ENCODE measurements around the gene MRNIP.

MRNIP gene

DNA sequence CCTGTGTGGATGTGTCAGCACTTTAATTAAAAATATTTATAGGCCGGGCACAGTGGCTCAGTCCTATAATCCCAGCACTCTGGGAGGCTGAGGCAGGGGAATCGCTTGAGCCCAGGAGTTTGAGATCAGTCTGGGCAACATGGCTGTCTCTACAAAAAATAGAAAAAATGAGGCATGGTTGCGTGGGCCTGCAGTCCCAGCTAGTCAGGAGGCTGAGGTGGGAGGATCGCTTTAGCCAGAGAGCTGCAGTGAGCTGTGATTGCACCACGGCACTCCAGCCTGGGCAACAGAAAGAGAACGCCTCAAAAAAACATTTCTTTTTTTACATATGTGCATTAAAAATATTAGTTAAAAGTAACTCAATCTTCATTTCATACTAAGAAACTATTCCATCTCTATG is 42.8 kb upstream of the MRNIP start:
- Histone ChIP-seq H3K36me3 (ENCODE audit: control insufficient read depth in 5 of 5, insufficient read depth in 5 of 5, low read length in 5 of 5) (peaks cover 7 to 63% (median 43%) of the 10 kb centered on the region in 5 donors), H3K9ac (ENCODE audit: low read length in 5 of 5) (peak overlapping the region in 1 of 5 donors; percentile 28)

DNA sequence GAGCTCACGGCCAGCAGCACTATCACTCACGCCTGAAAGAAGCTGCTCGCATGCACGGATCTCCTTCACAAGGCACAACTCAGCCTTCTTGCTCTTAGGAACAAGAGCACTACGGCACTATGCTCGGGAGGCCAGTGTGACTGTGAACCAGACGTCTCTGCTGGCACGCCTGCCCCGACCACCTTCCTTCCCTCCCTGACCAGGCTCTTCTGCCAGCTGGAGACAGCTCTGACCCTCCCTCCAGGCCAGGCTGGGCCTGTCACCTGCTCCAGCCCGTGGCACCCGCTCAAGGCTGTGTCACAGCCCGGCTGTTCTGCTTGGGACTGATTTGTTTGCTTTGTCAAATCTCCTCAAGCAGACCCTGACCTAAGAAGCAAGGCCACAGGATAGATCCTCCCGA is 42.1 kb upstream of the MRNIP start:
- Histone ChIP-seq H3K9ac (ENCODE audit: low read length in 5 of 5) (peak overlapping the region in 1 of 5 donors; percentile 48), H3K4me3 (ENCODE audit: low read depth in 1 of 5, low read length in 5 of 5) (no peak overlapping the region), H3K36me3 (ENCODE audit: control insufficient read depth in 5 of 5, insufficient read depth in 5 of 5, low read length in 5 of 5) (peaks cover 7 to 70% (median 49%) of the 10 kb centered on the region in 5 donors), H3K4me1 (ENCODE audit: control insufficient read depth in 5 of 5, insufficient read depth in 5 of 5, low read length in 5 of 5) (peaks cover 1 to 15% (median 10%) of the 10 kb centered on the region in 5 donors), H3K27ac (ENCODE audit: low read depth, low read length) (no peak overlapping the region), H3K27me3 (ENCODE audit: control insufficient read depth in 5 of 5, insufficient read depth in 4 of 5, low read length in 5 of 5) (no peaks in the 10 kb centered on the region), H3K9me3 (ENCODE audit: control insufficient read depth in 5 of 5, low read length in 5 of 5) (no peaks in the 10 kb centered on the region)

More for the DNA sequence above, 42.8 kb upstream of the MRNIP start:
- Histone ChIP-seq H3K4me1 (ENCODE audit: control insufficient read depth in 5 of 5, insufficient read depth in 5 of 5, low read length in 5 of 5) (peaks cover 1 to 21% (median 15%) of the 10 kb centered on the region in 5 donors), H3K9me3 (ENCODE audit: control insufficient read depth in 5 of 5, low read length in 5 of 5) (no peaks in the 10 kb centered on the region), H3K4me3 (ENCODE audit: low read depth in 1 of 5, low read length in 5 of 5) (no peak overlapping the region), H3K27ac (ENCODE audit: low read depth, low read length) (no peak overlapping the region), H3K27me3 (ENCODE audit: control insufficient read depth in 5 of 5, insufficient read depth in 4 of 5, low read length in 5 of 5) (no peaks in the 10 kb centered on the region)

DNA sequence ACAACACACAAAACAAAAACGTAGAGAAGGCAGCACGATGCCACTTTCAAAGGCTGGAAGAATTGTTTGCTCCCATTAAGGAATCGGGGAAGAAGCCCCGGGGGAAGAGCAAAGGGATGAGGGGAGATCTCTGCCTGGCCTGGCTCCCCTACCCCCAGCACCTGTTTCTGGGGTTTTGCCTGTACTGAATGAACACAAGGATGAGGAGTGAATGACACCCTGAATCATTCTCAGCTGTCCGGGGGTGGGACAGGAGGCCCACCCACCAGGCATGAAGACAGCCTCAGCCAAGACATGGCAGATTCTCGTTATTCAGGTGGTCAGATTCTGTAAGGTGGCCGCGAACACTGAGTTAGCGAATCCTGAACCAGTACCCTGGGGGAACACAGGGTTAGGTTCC is 41.6 kb upstream of the MRNIP start:
- no peaks in the 10 kb centered on the region for H3K9me3 ChIP-seq (ENCODE audit: control insufficient read depth in 5 of 5, low read length in 5 of 5)
- H3K4me3 ChIP-seq (ENCODE audit: low read depth in 1 of 5, low read length in 5 of 5), result no peak overlapping the region
- H3K36me3 ChIP-seq (ENCODE audit: control insufficient read depth in 5 of 5, insufficient read depth in 5 of 5, low read length in 5 of 5), result peaks cover 7 to 75% (median 54%) of the 10 kb centered on the region in 5 donors
- no peak overlapping the region for H3K9ac ChIP-seq (ENCODE audit: low read length in 5 of 5)
- H3K27me3 ChIP-seq (ENCODE audit: control insufficient read depth in 5 of 5, insufficient read depth in 4 of 5, low read length in 5 of 5), result no peaks in the 10 kb centered on the region
- peaks cover 1 to 15% (median 10%) of the 10 kb centered on the region in 5 donors for H3K4me1 ChIP-seq (ENCODE audit: control insufficient read depth in 5 of 5, insufficient read depth in 5 of 5, low read length in 5 of 5)
- no peak overlapping the region for H3K27ac ChIP-seq (ENCODE audit: low read depth, low read length)

DNA sequence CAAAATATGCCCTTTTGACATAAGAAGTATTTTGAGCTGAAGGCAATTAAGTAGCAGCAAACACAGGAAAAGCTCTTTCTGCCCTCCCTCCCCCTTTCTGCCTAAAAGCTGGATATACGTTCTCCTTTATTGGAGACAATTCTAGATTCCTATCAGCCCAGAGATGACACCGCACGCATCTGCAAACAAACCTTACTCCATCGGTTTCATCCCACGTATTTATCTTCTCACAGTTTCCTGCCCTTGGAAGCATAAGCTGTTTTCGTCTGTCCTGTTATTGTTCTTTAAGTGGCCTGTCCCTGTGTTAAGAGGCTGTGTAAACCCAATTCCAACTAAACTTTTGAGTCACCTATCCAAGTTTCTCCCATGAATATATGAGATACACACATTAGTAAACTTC is 37.2 kb upstream of the MRNIP start:
- H3K9me3 ChIP-seq (ENCODE audit: control insufficient read depth in 5 of 5, low read length in 5 of 5), result no peaks in the 10 kb centered on the region
- H3K27me3 ChIP-seq (ENCODE audit: control insufficient read depth in 5 of 5, insufficient read depth in 4 of 5, low read length in 5 of 5), result no peaks in the 10 kb centered on the region
- no peak overlapping the region for H3K9ac ChIP-seq (ENCODE audit: low read length in 5 of 5)
- no peak overlapping the region for H3K27ac ChIP-seq (ENCODE audit: low read depth, low read length)
- no peak overlapping the region for H3K4me3 ChIP-seq (ENCODE audit: low read depth in 1 of 5, low read length in 5 of 5)
- no peaks in the 10 kb centered on the region for H3K4me1 ChIP-seq (ENCODE audit: control insufficient read depth in 5 of 5, insufficient read depth in 5 of 5, low read length in 5 of 5)
- peaks cover 7 to 89% (median 79%) of the 10 kb centered on the region in 5 donors for H3K36me3 ChIP-seq (ENCODE audit: control insufficient read depth in 5 of 5, insufficient read depth in 5 of 5, low read length in 5 of 5)

DNA sequence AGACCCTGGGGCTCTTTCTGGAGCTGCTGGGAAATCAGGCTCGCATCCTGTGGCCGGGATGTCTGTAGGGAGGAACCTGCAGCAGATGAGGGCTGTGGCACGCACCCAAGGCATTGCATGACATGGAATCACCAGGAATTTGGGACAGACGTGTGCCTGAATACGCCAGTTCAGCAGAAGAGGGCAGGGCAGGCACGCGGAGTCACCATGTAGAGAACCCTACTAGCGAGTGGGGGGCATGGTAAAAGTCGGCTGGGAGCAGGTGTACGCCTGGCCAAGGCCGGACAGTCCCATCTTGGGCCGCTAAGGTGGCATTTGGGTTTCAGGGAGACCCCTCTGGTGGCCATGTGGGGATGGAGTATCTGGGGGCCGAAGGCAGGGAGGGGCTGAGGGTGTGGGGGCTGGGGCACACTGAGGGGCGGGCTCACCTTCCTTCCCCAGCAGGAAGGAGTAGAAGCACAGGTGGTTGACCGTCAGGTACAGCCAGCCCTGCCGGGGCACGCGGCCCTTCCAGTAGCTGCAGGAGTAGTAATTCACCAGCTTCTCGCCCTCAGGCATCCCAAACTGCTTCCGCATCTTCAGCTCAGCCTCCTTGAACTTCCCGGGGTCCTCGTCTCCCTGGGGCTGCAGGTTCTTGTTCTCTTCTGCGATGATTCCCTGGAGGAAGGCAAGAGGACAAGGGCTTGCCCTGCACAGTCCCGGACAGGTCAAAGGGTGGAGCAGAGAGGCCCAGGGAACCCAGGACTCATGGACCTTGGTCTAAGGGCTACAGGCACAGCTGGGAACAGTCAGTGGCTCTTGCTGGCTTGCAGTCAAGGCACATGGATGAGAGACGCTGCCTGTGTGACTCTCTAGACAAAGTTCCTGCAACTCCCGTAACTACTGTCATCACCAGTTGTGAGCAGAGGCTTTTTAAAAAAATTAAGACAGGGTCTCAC is 35.6 kb upstream of the MRNIP start:
- Histone ChIP-seq H3K36me3 (ENCODE audit: control insufficient read depth in 5 of 5, insufficient read depth in 5 of 5, low read length in 5 of 5) (peaks cover 6 to 94% (median 85%) of the 10 kb centered on the region in 5 donors), H3K9me3 (ENCODE audit: control insufficient read depth in 5 of 5, low read length in 5 of 5) (no peaks in the 10 kb centered on the region)

DNA sequence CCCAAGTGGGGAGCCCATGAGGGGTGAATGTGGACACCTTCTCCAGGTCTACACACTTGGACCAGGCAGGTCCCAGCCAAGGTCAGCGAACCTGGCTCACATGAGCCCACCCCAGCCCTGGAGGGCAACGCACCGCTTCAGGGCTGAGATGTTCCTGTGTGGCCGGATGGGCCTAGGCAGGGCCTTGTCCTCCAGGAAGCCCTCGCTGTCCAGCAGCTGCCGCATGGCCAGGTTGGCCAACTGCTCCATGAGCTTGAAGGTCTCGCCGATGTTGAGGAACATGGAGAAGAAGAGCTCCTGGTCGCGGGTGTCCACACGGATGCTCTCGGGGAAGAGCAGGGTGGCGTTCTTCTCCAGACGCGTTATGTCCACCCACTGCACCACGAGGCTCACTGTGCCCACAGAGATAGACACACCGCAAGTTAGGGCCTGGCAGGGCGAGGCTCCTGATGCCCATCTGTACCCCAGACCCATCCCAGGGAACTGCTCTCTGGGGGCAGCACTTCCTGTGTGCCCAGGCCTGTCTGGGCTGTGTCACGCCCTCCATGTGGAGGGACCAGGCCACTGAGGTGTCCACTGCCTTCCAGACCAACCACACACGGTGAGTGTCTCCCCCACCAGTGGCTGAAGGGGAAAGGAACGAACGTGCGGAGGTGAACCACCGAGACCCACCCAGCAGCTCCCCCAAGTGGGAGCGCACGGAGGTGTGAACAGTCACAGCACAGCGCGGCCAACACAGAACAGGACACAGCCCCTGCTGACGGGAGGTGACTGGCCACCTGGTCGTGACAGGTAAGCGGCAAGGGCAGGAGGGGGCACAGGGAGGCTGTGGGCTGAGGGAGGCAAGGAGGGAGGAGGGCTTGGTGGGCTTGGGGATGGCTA is 34.7 kb upstream of the MRNIP start:
- no peaks in the 10 kb centered on the region for H3K27me3 ChIP-seq (ENCODE audit: control insufficient read depth in 5 of 5, insufficient read depth in 4 of 5, low read length in 5 of 5)
- no peak overlapping the region for H3K4me3 ChIP-seq (ENCODE audit: low read depth in 1 of 5, low read length in 5 of 5)
- no peak overlapping the region for H3K9ac ChIP-seq (ENCODE audit: low read length in 5 of 5)
- H3K4me1 ChIP-seq (ENCODE audit: control insufficient read depth in 5 of 5, insufficient read depth in 5 of 5, low read length in 5 of 5), result no peaks in the 10 kb centered on the region
- no peaks in the 10 kb centered on the region for H3K9me3 ChIP-seq (ENCODE audit: control insufficient read depth in 5 of 5, low read length in 5 of 5)
- H3K27ac ChIP-seq (ENCODE audit: low read depth, low read length), result no peak overlapping the region
- H3K36me3 ChIP-seq (ENCODE audit: control insufficient read depth in 5 of 5, insufficient read depth in 5 of 5, low read length in 5 of 5), result peaks cover 2 to 93% (median 85%) of the 10 kb centered on the region in 5 donors

More for the DNA sequence above, 35.6 kb upstream of the MRNIP start:
- Histone ChIP-seq H3K4me1 (ENCODE audit: control insufficient read depth in 5 of 5, insufficient read depth in 5 of 5, low read length in 5 of 5) (no peaks in the 10 kb centered on the region), H3K27ac (ENCODE audit: low read depth, low read length) (no peak overlapping the region), H3K27me3 (ENCODE audit: control insufficient read depth in 5 of 5, insufficient read depth in 4 of 5, low read length in 5 of 5) (no peaks in the 10 kb centered on the region), H3K9ac (ENCODE audit: low read length in 5 of 5) (no peak overlapping the region), H3K4me3 (ENCODE audit: low read depth in 1 of 5, low read length in 5 of 5) (no peak overlapping the region)

DNA sequence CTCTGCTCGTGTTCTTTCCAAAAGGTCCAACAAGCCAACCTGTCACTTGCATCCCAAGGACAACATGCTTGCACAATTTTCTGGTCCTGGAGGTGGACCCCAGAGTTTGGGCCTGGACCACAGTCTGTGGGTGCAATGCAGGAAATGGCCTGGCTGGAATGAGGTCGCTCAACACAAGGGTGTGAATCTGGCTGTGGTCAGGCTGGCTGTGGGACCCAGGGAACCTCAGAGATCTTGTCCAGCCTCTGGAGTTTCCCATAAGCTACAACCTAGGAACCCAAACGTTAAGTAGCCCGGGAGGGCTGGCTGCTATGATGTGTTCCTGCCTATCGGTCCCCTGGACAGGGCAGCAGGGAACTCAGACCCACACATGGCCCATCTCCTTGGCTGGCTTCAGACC is 33.6 kb upstream of the MRNIP start:
- H3K9ac ChIP-seq (ENCODE audit: low read length in 5 of 5), result no peak overlapping the region
- no peak overlapping the region for H3K27ac ChIP-seq (ENCODE audit: low read depth, low read length)
- H3K27me3 ChIP-seq (ENCODE audit: control insufficient read depth in 5 of 5, insufficient read depth in 4 of 5, low read length in 5 of 5), result no peaks in the 10 kb centered on the region
- no peaks in the 10 kb centered on the region for H3K9me3 ChIP-seq (ENCODE audit: control insufficient read depth in 5 of 5, low read length in 5 of 5)
- H3K36me3 ChIP-seq (ENCODE audit: control insufficient read depth in 5 of 5, insufficient read depth in 5 of 5, low read length in 5 of 5), result peaks cover 0 to 95% (median 88%) of the 10 kb centered on the region in 5 donors
- no peak overlapping the region for H3K4me3 ChIP-seq (ENCODE audit: low read depth in 1 of 5, low read length in 5 of 5)
- H3K4me1 ChIP-seq (ENCODE audit: control insufficient read depth in 5 of 5, insufficient read depth in 5 of 5, low read length in 5 of 5), result no peaks in the 10 kb centered on the region

DNA sequence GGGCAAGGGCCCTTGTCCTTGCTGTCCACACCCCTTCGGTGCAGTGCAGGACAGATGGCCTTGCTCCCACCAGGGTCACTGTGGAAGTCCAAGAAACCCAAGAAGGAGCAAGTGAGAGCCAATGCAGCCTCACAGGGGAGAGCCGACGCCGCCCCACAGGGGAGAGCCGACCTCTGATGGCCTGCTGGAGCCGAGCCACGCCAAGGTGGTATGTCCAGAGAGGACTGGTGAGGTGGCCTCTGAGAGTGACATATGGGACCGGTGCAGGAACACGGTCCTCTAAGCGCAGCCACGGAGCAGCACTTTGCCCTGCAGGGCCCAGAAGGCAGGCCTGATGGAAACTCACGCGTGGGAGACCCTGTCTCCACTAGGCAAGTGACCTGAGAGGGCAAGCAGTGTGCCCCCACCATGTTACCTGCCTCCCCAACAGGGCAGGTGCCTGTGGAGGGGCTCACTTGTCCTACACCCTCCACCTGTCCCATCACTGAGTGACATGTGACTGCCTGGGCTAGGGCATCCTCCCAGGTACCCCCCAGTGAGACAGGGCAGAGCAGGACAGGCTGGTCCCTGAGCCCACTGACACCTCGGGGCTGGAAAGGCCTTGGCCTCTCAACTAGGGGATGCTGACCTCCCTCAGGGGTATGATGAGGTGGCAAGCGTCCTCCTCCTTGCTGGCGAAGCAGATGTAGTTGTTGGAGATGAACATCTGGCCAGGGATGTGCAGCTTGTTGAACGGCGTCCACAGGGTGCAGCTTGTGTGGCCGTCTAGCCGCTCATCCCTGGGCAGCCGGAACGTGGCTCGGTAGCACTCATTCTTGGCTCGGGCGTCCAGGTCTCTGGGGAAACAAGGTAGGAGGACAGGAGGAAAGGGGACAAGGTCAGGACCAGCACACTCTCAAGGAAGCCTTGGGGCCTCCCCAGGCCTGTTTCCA is 32.4 kb upstream of the MRNIP start:
- H3K4me1 ChIP-seq (ENCODE audit: control insufficient read depth in 5 of 5, insufficient read depth in 5 of 5, low read length in 5 of 5), result no peaks in the 10 kb centered on the region
- H3K27ac ChIP-seq (ENCODE audit: low read depth, low read length), result no peak overlapping the region
- H3K9me3 ChIP-seq (ENCODE audit: control insufficient read depth in 5 of 5, low read length in 5 of 5), result no peaks in the 10 kb centered on the region
- no peaks in the 10 kb centered on the region for H3K27me3 ChIP-seq (ENCODE audit: control insufficient read depth in 5 of 5, insufficient read depth in 4 of 5, low read length in 5 of 5)
- no peak overlapping the region for H3K4me3 ChIP-seq (ENCODE audit: low read depth in 1 of 5, low read length in 5 of 5)
- H3K9ac ChIP-seq (ENCODE audit: low read length in 5 of 5), result no peak overlapping the region
- peaks cover 0 to 99% (median 98%) of the 10 kb centered on the region in 5 donors for H3K36me3 ChIP-seq (ENCODE audit: control insufficient read depth in 5 of 5, insufficient read depth in 5 of 5, low read length in 5 of 5)

DNA sequence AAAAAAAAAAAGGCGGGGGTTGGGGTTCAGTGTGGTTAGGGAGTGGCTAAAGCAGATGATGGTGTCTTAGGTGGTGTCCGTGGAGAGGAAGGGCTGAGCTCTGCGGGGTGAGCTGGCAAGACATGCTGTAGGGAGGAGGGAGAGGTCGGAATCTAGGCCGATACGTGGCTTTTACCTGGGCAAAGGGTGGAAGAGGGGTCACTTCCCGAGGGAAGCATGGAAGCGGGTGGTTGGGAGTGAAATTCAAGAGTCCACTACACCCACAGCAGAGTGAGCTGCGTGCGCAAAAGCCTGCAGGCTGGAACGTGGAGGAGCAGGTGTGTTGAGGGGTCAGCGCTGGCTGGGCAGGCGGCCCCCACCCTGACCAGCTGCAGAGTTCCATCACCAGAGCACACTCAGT is 31.3 kb upstream of the MRNIP start:
- Histone ChIP-seq H3K9me3 (ENCODE audit: control insufficient read depth in 5 of 5, low read length in 5 of 5) (no peaks in the 10 kb centered on the region), H3K9ac (ENCODE audit: low read length in 5 of 5) (no peak overlapping the region), H3K4me1 (ENCODE audit: control insufficient read depth in 5 of 5, insufficient read depth in 5 of 5, low read length in 5 of 5) (no peaks in the 10 kb centered on the region), H3K27me3 (ENCODE audit: control insufficient read depth in 5 of 5, insufficient read depth in 4 of 5, low read length in 5 of 5) (no peaks in the 10 kb centered on the region), H3K27ac (ENCODE audit: low read depth, low read length) (no peak overlapping the region), H3K36me3 (ENCODE audit: control insufficient read depth in 5 of 5, insufficient read depth in 5 of 5, low read length in 5 of 5) (peaks cover 0 to 99% (median 94%) of the 10 kb centered on the region in 5 donors), H3K4me3 (ENCODE audit: low read depth in 1 of 5, low read length in 5 of 5) (no peak overlapping the region)

Data from subcutaneous abdominal adipose tissue (tissue), 5 donors.